ENCODE results near the gene UBD.

DNA sequence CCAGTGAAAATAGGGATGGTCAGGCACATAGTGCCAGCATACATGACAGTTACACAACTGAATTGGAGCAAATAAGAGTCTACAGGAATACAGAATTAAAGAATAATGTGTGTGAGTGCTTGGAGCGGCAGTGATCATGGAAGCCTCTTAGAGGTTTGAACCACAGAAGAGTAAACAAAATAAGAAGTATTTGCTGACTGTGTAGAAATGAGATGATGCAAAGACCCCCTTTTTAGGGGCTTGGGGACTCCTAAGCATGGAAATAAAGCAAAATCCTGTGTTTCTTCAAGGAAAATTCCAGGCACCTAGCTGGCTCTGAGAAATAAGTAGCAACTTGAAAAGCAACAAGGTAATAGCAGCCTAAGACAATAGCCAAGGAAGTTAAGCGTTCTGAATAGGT, 32.1 kb upstream of the UBD start:
- TF ChIP-seq, protein P1, sequence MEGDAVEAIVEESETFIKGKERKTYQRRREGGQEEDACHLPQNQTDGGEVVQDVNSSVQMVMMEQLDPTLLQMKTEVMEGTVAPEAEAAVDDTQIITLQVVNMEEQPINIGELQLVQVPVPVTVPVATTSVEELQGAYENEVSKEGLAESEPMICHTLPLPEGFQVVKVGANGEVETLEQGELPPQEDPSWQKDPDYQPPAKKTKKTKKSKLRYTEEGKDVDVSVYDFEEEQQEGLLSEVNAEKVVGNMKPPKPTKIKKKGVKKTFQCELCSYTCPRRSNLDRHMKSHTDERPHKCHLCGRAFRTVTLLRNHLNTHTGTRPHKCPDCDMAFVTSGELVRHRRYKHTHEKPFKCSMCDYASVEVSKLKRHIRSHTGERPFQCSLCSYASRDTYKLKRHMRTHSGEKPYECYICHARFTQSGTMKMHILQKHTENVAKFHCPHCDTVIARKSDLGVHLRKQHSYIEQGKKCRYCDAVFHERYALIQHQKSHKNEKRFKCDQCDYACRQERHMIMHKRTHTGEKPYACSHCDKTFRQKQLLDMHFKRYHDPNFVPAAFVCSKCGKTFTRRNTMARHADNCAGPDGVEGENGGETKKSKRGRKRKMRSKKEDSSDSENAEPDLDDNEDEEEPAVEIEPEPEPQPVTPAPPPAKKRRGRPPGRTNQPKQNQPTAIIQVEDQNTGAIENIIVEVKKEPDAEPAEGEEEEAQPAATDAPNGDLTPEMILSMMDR (optimal IDR thresholded peaks at IDR 0.05 in 1 of 3, IDR thresholded peaks at IDR 0.05 in 1 of 3, conservative IDR thresholded peaks at IDR 0.05 in 1 of 3; ENCODE audit: extremely low read depth in 1 of 3, insufficient read depth in 2 of 3, low read length in 3 of 3), result no peak
- no peak for TF ChIP-seq EZH2 (IDR thresholded peaks at IDR 0.05; ENCODE audit: low read length)

Measured in keratinocyte (primary cell).